ENCODE data around the gene RAB11FIP5.

RAB11FIP5 gene

DNA sequence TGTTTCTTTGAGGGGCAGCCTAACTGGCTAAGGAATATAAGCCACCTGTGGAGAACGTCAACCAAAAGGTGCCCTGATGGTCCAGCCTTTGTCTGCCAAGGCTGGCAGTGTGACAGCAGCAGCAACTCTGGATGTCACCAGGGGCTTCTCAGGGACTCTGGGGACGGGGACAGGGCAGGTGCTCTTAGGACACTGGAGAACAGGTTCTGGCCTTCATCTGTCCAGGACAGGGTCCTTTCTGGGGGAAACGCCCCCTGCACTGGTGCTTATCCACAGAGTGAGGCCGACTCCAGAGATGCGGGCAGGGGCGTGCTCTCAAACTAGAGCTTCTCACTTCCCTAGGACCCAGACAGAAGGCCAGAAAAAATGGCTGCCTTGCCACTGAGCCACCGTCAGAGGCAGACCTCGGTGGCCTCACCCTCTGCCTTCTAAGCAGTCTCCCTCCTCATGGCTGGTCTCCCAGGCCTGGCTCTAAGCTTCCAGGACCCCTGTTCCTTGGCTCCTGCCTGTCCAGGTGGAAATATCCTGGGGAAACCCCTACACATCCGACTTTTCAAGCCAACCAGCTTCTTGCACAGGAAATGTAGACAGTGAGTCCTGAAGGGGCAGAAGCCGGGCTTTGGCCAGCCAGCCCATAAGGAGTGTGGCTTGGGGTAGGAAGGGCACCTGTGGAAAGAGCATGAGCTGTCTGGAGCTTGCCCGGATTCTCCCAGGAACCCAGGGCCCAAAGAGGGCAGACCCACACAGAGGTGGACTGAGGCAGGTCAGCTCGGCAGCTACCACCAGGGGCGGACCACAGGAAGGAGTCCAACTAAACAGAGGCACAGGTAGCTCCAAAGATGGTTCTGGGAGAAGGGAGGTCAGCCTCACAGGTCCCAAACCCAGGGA is 30.0 kb downstream of the RAB11FIP5 start:
- no peak for ATAC-seq

DNA sequence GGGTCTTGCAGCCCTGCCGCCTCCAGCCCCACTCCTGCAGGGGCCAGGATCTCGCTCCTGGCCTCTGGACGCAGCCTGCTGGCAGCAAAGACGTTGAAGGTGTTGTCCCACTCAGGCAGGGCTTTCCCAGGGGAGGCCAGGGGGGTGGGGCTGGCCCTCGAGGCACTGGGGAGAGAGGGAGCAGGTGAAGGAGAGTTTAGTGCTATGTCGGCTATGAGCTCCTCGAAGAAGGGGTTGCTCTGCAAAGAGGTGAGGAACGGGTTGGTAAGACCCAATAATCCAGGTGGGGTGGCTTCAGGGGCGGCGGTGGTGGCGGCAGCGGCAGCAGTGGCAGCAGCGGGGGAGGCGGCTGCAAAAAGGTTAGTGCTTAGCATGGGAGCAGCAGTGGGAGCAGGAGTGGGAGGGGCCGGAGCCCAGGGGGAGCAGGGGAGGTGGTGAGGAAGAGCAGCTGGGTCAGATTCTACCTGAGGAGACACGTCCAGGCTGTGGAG is 31.5 kb downstream of the RAB11FIP5 start:
- no peak for ATAC-seq

DNA sequence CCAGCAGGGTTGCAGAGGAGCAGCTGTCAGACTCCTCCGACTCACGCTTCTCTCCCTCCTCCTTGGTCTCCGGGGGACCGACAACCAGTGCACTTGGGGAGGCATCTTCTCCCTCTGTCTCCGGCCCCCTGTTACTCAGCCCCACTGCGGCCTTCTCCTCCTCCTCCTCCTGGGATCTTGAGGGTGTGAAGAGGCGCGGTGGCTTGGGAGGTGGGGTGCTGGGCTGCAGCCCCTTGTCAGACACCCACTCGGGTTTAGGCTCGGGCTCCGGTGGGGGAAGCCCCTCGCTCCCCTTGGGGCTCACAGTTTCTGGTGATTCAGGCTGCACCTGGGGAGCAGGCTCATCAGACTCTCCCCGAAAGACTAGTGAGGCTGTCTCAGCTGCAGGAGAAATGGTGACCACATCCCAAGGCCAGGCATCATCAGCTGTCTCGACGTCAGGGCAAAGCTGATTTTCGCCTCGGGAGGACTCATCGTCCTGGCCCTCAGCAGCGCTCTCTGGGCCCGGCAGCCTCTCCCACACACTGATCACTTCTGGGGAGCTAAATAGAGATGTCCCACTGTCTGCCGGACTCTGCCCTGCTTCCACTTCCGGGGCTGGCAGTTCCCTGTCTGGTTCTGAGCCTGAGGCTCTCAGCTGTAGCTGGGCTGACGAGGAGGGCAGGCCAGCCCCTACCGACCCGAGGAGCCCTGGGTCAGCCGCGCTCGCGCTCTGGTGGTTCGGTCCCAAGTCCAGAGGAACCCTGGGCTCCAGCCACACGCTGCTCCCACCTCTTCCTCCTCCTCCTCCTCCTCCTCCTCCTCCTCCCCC is 32.2 kb downstream of the RAB11FIP5 start:
- ATAC-seq, result no peak

DNA sequence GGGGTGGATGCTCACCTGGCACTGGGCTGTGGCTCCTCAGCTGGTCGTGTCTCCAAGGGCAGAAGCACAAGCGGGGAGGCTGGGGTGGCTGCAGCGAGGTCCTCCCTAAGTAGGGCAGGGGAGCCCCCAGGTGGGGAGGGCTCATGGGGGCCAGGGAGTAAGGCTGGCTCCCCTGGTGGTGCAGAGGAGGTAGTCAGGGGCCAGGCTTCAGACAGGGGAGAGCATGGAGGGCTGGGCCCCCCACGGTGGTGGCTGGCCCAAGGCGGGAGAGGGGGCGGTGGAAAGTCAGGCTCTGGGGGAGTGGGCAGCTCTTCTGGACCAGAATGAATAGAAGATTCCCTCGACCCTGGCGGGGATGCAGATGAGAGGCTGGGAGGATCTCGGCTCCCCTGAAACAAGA is 33.1 kb downstream of the RAB11FIP5 start:
- ATAC-seq, result no peak

DNA sequence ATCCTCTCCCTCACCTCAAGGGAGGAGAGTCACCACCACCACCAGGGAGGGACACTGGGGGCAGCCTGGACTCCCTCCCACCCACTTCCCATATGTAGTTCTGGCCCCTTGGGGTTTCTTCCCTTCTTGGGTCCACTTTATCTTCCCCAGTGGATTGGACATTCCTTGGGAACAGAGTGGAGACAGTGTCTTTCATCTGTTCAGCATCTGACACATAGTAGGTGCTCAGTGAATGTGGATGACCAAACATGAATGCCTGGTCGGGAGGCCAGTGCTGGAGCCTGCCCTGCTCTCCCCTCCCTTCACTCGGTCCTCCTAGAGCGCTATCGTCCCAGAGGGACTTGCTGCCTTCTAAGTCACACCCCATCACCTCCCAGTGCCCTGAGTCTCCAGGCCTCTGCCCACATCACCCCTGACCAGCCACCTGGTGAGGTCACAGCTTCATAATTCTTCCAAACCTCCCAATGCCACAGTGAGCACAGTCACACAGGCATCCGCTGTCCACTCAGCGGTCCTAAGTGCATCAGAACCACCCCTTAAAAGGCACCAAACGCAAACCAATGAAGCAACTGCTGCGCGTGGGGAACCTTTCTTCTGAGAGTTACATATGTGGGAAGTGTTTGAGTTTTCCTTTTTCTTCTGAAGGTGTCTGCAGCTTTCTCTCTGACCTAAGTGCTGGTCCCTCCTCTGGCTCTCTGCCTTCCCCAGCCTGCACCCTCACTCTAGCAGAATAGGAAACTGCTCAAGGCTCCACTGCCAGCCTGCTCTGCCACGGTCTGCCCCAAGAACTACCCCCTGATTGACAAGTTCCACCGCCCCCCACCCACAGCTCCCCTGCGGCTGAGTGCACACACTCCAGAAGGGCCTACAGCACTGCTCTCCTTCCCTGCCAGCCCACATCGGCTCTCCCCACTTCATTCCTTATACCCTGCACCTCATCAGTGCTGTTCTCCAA is 34.0 kb downstream of the RAB11FIP5 start:
- ATAC-seq, result no peak

DNA sequence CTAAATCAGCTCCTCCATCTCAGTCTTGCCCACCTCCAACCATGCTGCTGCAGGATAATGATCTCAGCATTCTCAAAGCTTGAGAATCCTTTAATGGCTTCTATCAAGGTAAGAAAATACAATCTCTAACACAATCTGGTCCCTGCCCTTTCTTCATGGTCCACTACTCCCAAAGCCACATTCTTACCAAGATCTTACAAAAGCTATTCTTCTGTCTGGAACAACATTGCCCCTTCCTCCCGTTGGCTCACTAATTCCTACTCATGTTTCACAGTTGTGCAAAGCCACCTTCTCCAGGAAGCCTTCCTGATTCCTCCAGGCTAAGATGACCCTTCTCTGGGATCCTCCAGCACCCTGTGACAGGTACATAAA is 35.3 kb downstream of the RAB11FIP5 start:
- no peak for ATAC-seq

DNA sequence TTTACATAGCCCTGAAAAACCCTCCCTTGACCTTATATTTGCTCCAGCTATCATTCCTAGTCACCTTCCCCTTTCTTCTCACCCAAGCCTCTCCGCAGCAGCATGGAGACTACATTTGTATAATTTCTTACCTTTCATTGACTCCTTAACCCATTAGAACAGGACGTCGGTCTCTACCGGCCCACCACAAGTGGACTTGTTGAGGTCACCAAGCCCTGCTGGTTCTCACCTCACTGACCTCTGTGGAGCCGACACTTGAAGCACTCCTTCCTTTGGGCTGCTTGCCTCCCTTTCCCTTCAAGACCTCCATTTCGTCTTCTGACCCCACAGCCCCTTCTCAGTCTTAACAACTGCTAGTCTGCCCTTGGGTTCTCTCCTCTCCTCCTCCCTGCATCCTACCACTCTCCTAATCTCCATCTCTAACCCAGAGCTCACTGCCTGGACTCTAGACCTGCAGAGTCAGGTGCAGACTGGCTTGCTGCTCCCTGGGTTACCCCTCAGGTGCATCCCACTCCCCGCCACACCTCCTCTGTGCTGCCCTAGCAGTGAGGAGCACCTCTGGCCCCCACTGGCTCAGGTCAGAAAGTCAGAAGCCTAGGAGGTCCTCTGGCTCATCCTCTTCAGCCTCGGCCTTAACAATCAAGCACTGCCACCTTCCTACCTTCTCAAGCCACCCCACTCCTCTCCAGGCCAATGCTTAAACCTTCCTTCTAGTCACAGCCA is 35.9 kb downstream of the RAB11FIP5 start:
- no peak for ATAC-seq

DNA sequence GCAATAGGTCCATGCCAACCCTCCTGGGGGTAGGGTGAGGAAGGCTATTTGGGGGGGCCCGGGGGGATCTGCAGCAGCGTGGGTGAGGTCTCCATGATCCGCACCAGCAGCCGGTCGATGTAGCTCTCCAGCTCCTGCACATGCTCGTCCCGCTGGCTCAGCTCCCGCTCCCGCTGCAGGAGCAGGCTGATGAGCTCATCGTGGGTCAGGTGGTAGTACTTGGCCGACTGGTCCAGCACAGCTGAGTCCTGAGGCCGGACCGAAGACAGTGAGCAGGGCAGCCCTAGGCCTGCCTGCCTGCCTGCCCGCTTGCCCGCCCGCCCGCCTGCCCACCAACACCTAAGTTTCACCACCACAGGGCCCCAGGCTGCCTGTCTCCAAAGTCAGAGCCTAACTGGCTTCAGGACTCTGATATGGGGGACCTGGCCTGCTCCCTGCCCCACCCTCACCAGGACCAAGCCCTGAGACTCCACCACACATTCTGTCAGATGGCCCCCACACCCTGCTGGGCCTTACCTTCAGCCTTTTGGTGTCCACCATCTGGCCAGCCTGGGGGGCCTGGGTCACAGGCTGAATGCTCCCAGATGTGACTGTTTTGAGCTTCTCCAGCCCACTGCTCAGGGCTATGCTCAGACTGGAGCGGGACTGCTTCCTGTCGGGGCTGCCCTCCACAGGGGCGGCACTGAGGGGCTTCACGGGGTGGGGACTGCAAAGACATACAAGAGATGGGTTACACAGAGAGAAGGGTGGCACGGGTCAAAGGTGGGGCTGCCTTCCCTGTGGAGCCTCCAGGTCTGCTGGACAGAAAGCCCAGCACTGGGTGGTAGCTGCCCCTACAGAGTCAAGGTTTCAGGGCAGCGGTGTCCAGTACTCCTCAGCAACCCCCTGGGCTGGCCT is 37.0 kb downstream of the RAB11FIP5 start:
- no peak for ATAC-seq

DNA sequence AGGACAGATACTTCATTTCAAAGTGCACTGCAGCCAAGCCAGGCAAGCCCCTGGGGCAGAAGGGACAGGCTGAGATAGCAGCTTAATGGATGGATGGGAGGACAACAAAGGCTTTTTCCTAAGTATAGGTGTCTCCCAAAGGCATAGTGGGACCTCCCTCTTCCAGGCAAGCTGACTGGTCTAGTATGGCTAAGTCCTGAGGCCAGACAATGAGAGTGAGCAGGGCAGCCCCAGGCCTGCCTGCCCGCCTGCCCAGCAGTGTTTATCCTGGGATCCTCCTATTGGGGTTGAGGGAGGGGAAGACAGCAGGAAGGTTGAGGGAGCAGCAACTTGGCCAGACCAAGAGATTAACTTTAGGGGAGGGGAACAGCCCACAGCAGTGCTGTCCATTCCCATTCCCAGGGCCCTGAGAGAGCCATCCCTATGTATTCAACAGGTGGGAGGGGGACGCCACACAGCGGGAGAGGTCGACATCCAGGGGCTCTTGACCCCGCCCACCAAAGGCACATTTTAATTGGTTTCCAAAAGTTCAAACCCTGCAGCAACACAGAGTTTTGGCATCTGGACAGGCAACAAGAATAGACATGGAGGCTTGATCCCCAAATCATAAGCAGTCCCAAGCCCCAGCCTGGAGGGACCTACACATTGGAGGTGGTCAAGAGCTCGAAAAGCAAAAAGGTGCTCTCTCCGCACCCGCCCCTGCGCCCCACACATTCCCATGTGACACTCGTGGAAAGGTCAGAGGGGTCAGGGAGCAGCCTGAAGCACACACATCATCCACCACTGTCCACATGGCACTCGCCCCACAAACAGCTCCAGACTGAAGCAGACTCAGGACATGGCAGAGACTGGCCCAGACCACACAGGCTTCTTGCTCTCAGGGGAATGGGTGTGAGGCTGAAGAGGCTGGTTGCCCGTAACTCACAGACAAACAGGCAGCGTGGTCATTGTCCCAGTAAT is 38.4 kb downstream of the RAB11FIP5 start:
- no peak for ATAC-seq

DNA sequence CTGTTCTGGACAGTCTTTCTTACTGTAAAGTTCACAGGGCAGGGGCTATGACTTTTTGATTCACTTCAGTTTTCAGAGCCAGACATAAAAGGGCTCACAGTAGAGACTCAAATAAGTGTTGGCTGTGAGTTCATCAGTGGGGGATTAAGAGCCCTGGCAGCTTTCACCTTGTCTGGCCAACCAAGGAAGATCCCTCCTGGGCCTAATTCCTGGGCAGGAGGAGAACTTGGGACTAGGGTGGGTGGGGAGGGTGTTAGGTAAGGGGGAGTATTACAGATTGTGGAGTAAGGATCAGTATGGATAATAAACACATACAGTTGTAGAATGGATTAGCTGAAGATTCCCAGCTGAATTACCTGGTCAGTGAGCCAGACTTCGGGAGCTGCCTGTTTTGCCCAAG is 40.3 kb downstream of the RAB11FIP5 start:
- no peak for ATAC-seq

DNA sequence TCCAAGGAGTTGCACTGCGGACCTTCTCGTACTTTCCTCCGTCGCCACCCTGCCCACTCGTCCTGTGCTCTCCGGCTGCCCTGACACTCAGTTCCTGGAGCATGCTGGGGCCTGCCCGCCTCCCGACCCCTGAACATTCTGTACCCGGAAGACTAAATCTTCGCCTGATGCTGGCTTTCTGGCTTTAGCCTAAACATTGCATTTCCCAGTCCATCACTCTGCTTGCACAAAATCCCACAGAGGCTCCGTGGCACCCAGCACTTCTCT is 40.7 kb downstream of the RAB11FIP5 start:
- ATAC-seq, result no peak

DNA sequence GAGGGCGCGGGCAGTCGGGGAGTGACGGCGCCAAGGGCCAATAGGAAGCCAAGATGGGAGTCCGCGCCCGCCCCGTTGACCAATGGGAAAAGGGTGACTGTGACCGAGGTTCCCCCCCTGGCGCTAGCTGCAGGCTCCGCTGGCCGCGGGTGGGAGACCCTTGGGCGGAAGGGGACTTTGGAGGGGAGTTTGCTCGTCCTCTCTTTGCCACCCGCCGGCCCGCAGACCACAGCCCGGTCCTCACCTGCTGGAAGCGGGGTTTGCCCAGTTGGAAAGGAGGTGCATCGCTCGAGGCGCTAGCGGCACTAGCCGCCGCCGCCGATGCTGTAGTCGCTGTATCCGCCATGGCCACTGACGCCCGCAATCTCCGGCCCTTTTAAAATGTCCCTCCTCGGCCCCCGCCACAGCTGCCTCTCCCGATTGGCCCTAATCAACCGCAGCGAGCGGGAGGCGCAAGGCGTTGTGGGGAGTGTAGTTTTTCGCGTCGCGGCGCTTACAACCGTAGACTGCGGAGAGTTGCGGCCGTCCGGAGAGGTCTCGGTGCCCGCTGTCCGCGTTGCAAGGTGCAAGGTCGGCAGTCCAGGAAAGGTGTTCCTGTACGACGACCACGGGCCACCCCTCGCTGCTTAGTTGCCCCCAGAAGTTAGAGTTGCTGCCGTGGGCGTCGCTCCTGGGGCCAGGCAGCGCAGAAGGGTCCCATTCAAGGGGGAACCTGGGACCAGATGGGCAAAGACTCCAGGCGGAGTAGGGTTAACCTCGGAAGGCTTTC is 41.2 kb downstream of the RAB11FIP5 start, which contains the start of gene SFXN5:
Gene SFXN5, minus strand, starts transcription at position 353 of the 769 bp plus-strand sequence. Its CDS starts 7 bp downstream, at position 346.
- peak; percentile 91 to 93 for ATAC-seq

DNA sequence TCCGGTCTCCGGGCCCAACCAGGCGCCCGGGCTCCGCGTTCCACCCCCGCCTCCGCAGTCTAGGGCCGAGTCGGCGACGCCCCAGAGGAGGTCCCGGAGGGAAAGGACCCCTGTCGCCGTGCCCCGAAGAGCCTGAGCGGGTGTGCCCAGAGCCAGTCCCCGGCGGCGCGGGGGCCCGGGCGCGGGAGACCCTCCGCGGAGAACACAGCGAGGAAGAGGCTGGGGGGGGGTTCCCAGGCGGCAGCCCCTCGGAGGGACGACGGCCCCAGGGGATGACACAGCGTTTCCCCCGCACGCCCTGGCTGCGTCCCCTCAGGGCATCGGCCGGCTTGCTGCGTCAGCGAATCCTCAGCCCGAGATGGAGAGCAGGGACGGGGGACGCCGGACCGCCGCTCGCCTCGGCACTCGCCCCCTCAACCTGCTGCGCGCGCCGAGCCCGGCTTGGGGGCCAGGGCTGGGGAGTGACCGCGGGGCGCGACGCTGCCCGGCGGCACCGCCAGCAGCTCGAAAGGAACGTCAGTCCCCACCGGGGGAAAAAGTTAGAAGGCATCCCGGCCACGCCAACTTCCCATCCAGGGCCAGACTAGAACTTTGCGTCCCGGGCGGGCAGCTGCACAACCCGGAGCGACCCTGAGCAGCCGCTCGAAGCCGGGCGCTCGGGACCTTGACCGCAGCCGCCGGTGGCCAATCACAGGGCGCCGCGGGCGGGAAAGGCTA is 41.9 kb downstream of the RAB11FIP5 start:
- peak; percentile 11 to 21 for ATAC-seq

DNA sequence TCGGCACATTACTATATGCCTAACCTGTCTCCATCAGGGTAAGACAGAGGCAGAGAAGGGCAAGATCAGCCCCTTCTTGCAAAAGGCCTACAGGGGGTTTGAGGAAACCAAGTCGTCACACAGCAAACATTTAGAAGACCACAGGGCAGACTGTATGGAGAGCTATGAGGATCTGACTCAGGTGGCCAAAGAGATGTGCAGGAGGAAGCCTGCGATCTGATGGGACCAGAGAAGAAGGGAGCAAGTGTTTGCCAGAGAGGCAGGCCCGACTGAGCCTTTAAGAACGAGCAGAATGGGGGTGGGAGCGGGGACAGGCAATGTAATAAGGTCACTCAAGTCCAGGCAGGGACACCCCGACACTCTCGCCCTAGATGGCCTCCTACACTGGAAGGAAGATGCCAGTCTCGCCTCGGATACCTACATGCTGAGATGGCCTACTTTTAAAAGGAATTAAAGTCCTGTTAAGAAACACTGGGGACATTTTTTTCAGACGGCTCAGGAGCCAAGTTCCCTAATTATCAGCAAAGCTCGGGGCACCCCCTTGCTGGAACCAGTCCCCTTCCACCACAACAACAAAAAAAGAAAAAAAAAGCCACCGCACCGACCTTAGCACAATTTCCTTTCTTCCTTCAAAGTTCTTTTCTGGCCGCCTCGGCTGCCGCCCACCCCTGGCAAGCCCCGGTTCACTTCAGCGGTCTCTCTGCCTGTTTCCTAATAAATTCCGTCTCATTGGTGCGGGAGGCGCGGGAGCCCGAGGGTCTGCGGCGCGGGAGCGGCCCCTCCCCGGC is 42.7 kb downstream of the RAB11FIP5 start:
- ATAC-seq, result no peak

DNA sequence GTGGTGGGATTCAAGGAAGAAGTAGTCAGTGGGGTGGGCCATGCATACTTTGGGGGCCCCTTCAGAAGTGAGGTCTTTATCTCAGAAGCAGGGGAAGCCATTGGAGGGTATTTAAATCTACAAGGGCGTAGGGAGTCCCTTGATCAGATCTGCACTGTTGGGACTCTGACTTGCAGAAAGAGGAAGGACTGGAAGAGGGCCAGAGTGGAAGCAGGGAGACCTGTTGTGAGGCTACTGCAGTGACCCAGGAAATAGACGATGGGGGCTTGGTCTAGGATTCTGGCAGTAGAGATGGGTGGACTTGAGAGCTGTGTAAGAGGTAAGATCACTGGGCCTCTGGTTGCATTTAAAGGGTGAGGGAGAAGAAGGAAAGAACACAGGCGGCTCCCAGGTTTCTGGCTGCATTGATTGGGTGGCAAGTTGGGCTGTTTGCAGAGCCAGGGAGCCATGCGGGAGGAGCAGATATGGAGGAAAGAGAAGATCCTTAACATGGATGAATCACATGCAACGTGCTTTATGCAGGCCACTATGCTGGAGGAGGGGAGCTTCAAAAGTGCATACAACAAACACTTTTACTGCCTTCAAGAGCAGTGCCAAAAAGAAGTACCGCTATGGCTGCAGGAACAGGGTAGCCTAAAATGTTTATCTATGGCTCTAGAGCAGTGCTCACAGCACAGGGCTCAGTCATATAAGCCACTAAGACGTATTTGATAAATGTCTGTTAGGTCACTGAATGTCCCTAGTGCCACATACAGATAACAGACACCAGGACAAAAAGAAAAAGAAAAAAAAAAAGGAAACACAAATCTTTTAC is 43.5 kb downstream of the RAB11FIP5 start:
- no peak for ATAC-seq

DNA sequence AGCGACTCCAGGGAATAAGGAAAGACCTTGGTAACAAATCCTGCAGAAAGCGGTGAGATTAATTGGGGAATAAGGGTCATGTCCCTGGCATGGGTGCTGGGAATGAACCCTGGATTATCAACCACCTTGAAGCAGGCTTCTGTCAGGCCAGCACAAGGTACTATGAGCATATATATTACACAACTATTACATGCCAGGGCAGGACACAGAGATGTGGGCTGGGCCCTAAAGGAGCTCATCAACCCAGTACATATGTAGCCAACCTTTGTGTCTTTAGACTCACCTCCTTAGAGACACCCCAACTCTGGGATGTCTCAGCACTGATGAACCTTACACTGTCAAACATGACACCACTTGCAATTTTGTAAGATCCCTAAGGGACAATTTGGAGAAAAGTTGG is 44.6 kb downstream of the RAB11FIP5 start:
- no peak for ATAC-seq

All from activated CD4-positive, CD25-positive, alpha-beta regulatory T cell treated with anti-CD3 and anti-CD28 coated beads, Interleukin-2, amount 50 U/mL, for 24 hours (primary cell).